GM23248 (cell line): ENCODE measurements around the gene CRB3.

ENCODE experiments used
- EZH2 ChIP-seq: fragments of 200-600 bp; sonication (generic); IDR thresholded peaks from 2 replicates; pipeline ENCODE4 v1.6.1; 2018; ENCODE audit warnings: antibody characterized with exemption, mild to moderate bottlenecking; ENCODE audit not compliant: insufficient read depth, poor library complexity, severe bottlenecking
- EZH2phosphoT487 ChIP-seq: fragments of 200-600 bp; sonication (generic); IDR thresholded peaks from 2 replicates; pipeline ENCODE4 v1.6.1; 2018; ENCODE audit warnings: antibody characterized with exemption, moderate library complexity, mild to moderate bottlenecking, low read depth; ENCODE audit not compliant: insufficient read depth

DNA sequence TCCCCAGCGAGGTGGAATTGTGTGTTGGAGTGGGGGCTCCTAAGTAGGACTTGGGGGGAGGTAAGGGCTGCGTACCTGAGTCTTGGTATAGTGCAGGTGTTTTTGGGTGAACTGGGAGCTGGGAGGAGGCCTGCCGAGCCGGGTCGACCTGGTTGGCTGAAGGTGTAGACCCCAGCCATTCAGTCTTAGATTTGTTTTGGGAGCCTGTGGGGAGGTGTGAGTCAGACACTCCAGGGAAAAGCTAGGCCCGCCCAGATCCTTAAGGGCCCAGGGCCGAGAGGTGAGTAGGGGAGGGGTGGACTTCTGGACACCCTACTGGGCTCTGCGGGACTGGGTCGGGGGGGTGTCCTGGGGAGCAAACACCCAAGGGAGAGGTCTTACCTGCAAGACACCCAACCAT, 935 bp downstream of the CRB3 start:
- TF ChIP-seq EZH2, result no peak
- TF ChIP-seq EZH2phosphoT487, result no peak
